ENCODE results near the gene MFSD11.
"Not testable (repeated sequence)": the region's sequence is repeated elsewhere in the genome, so short reads cannot be mapped to it uniquely, and the experiment has no call there.

Gene MFSD11

DNA sequence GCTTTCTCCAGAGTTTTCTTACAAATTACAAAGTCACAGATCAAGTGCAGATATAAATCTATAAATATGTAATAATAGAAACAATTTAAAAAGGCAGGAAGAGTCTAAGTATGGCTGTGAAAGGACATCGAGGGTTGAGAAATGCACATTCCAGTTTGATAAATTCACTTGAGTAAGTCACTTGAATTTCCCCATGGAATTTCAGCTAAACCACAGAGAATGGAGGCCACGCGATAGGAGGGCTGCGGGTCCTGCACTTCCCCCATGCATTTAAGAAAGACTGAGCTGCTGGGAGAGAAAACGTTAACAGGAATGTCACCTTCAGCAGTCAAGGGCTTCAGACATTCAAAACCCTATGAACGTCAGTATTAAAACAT is 21.1 kb upstream of the MFSD11 start:
- DNase-seq (ENCODE audit: low read depth), result no peak
- TF ChIP-seq, protein P1, sequence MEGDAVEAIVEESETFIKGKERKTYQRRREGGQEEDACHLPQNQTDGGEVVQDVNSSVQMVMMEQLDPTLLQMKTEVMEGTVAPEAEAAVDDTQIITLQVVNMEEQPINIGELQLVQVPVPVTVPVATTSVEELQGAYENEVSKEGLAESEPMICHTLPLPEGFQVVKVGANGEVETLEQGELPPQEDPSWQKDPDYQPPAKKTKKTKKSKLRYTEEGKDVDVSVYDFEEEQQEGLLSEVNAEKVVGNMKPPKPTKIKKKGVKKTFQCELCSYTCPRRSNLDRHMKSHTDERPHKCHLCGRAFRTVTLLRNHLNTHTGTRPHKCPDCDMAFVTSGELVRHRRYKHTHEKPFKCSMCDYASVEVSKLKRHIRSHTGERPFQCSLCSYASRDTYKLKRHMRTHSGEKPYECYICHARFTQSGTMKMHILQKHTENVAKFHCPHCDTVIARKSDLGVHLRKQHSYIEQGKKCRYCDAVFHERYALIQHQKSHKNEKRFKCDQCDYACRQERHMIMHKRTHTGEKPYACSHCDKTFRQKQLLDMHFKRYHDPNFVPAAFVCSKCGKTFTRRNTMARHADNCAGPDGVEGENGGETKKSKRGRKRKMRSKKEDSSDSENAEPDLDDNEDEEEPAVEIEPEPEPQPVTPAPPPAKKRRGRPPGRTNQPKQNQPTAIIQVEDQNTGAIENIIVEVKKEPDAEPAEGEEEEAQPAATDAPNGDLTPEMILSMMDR (IDR thresholded peaks at IDR 0.05; ENCODE audit: insufficient read depth, low read depth, low read length, missing control alignments), result no peak
- no peak overlapping the region for H3K4me3 ChIP-seq (ENCODE audit: low read depth, low read length)

DNA sequence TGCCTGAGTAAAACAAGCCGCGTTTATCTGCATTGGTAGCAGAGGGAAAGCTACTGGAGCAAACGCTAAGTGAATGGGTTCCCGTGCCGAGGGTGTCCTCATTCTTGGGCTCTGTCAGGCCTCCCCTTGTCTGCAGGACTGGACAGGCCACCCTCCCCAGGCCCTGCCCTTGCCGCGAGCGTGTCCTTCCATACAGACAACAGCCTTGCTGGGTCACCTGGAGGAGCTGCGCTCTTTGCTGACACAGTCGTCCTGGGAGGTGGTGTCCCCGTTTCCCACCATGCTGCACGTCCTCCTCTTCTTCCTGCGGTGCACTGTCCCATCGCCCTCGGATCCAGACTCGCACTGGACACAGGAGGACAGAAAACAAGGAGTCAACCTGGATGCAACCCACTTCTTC is 19.4 kb upstream of the MFSD11 start:
- H3K4me3 ChIP-seq (ENCODE audit: low read depth, low read length), result no peak overlapping the region
- no peak for DNase-seq (ENCODE audit: low read depth)
- TF ChIP-seq, protein P1 (IDR thresholded peaks at IDR 0.05; ENCODE audit: insufficient read depth, low read depth, low read length, missing control alignments), result no peak

DNA sequence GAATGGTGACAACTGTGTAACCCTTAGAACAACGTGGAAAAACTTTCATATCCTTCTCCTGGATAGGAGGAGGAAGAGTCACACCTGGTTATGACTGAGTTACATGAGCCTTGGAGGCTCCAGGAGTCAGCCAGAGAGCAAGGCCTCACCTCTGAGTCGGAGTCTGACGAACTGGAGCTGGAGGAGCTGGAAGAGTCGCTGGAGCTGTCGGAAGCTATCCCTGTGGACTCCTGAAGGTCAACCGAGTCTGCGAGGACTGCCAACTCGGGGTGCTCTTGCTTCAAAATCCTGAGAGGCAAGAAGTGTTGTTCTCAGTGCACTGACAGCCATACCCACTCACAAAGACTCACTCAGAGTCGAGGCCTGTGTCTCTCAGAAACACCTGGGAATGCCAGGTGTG is 17.7 kb upstream of the MFSD11 start:
- TF ChIP-seq, protein P1 (IDR thresholded peaks at IDR 0.05; ENCODE audit: insufficient read depth, low read depth, low read length, missing control alignments), result no peak
- no peak for DNase-seq (ENCODE audit: low read depth)
- H3K4me3 ChIP-seq (ENCODE audit: low read depth, low read length), result no peak overlapping the region

GRCh38 chr17:76720941-76721340 is 17.0 kb upstream of the MFSD11 start:
- TF ChIP-seq, protein P1 (IDR thresholded peaks at IDR 0.05; ENCODE audit: insufficient read depth, low read depth, low read length, missing control alignments), result no peak
- no peak overlapping the region for H3K4me3 ChIP-seq (ENCODE audit: low read depth, low read length)
- no peak for DNase-seq (ENCODE audit: low read depth)

GRCh38 chr17:76721463-76721862 is 16.5 kb upstream of the MFSD11 start:
- TF ChIP-seq, protein P1 (IDR thresholded peaks at IDR 0.05; ENCODE audit: insufficient read depth, low read depth, low read length, missing control alignments), result no peak
- no peak for DNase-seq (ENCODE audit: low read depth)
- H3K4me3 ChIP-seq (ENCODE audit: low read depth, low read length), result no peak overlapping the region

DNA sequence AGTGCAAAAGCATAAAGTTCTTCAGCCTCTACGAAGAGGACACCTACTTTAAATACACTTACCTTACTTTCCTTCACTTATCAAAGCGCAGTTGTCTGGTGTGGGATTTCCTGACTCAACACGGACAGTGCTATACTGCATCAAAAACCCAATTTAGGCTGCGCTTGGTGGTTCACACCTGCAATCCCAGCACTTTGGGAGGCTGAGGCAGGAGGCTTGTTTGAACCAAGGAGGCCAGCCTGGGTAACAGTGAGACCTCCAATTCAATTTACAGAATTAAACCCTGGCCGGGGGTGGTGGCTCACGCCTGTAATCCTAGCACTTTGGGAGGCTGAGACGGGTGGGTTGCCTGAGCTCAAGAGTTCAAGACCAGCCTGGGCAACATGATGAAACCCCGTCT is 15.6 kb upstream of the MFSD11 start:
- TF ChIP-seq, protein P1 (IDR thresholded peaks at IDR 0.05; ENCODE audit: insufficient read depth, low read depth, low read length, missing control alignments), result no peak
- no peak overlapping the region for H3K4me3 ChIP-seq (ENCODE audit: low read depth, low read length)
- no peak for DNase-seq (ENCODE audit: low read depth)

GRCh38 chr17:76722977-76723376 is 14.9 kb upstream of the MFSD11 start:
- H3K4me3 ChIP-seq (ENCODE audit: low read depth, low read length); DNase-seq (ENCODE audit: low read depth): not testable (repeated sequence)

- TF ChIP-seq, protein P1 (IDR thresholded peaks at IDR 0.05; ENCODE audit: insufficient read depth, low read depth, low read length, missing control alignments), result no peak
- H3K4me3 ChIP-seq (ENCODE audit: low read depth, low read length), result no peak overlapping the region
- DNase-seq (ENCODE audit: low read depth), result no peak
Observed at GRCh38 chr17:76723812-76724211, 14.1 kb upstream of the MFSD11 start.

Measured in GM12865 (cell line).